HG02642 (cell line): ENCODE measurements around the gene VWA2.

Source experiments
- ATAC-seq: cut with Tn5 transposase; IDR thresholded peaks from one replicate; pipeline ENCODE4 v1.9.1; 2021; ENCODE audit warnings: mild to moderate bottlenecking; ENCODE audit not compliant: unreplicated experiment, poor library complexity

Gene VWA2

DNA sequence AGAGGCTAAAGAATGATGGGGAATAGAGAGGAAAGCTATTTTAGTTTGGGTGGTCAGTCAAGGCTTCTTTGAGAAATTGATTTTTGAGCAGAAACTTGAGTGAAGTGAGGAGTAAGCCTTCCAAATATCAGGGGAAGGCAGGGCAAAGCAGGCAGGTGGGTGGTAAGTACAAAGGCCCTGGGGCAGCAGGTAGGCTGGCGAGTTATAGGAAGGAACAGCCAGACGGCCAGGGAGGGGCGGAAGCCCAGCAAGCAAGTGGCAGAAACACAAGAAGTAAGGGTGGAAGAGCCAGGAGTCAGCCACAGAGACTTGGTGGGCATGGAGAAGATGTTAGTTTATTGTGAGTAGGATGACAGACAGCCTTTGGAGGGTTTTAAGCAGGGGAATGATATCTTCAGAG, 34.9 kb downstream of the VWA2 start:
- ATAC-seq = no peak

DNA sequence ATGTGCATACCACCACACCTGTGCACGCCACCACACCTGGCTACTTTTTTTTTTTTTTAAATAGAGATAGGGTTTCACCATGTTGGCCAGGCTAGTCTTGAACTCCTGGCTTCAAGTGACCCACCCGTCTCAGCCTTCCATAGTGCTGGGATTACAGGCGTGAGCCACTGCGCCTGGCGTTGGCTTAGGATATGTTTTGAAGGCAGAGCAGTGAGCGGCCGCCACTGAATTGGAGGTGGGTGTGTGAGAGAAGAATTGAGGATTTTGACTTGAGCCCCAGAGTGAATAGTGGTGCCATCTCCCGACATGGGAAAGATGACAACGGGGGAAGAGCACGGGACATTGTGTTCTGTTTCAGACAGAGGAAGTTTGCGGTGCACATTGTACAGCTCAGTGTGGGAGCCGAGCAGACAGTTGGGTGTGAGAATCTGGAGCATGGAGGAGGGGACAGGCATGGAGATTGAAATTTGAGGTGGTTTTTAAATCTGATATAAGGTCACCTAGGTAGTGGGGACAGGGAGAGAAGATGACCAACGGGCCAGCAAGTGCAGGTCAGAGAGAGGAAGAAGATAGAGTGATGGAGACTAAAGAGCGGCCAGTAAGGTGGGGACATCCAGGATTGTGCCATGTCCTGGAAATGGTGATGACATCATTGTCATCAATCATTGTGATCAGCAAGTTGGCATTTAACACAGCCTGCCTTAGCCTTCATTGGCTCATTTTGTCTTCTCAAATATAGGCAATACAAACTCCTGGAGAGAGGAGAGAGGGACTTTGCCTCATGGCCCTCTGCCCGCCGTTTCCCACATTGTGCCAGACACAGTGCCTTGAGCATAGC, 35.8 kb downstream of the VWA2 start:
- no peak for ATAC-seq

DNA sequence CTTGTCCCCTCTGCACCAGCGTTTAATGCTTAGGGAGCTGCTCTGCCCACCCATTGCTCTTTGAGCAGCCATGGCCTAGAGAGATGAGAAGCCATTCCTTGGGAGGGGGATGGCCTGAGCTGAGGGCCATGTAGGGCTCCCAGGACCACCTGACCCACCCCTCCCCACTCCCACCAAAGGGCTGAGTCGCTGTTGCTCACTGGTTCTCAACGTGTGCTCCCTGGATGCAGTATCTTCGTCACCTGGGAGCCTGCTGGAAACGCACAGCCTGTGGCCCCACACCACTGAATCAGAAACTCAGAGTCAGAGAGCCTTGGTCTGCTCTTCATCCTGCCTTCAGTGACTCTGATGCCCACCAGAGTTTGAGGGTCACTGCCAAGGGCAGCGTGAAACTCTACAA, 37.0 kb downstream of the VWA2 start:
- ATAC-seq = no peak

GRCh38 chr10:114276671-114277070, 37.6 kb downstream of the VWA2 start:
- no peak for ATAC-seq

DNA sequence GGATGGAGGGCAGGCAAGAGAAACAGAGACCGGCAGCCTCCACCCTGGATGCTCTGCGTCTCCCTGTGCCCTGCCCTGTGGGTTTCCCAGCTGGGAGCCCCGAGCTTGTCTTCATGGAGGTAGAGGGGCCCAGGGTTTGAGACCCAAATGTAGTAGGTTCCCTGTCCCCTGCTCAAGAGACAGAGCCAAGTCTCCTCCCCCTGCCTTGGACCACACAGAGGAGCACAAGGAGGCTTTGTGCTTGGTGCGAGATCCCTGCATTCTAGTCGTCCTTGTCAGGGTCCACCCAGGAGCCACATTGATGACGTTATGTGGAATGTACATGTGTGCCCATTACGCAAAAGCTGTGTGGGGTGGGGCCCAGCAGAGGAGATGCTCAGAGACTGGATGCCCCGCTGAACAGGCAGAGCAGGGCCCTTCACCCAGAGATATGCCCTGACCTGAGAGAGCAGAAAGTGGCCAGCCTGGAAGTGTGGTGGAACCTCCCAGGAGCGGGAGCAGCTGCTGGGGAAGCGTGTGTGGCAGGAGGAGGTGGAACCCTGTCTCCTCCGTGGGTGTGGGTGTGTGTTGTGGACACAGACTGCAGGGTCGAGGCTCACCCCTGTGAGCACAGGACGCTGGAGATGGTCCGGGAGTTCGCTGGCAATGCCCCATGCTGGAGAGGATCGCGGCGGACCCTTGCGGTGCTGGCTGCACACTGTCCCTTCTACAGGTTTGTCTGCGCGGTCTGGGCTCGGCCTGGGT, 39.3 kb downstream of the VWA2 start:
- ATAC-seq = no peak

- ATAC-seq = no peak
Measured at GRCh38 chr10:114278884-114279191, 39.8 kb downstream of the VWA2 start.

DNA sequence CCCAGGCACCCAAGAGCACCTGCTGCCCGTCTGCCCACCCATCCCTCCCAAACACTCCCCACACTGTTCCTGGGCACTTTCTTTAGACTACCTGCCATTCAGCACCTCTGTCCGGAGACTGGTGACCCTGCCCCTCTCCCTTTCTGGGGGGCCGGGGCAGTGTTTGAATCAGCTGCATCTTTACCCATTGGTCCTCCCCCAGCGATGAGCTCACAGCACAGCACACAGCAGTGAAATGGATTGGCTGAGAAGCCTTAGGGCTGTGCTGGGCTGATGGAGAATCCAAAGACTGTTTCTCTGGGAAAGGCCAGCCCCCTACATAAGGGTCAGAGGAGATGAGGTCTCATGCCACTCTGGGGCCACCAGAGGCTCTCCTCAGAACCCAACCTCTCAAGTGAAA, 40.2 kb downstream of the VWA2 start:
- no peak for ATAC-seq

GRCh38 chr10:114279901-114280644, 41.0 kb downstream of the VWA2 start:
- ATAC-seq = no peak

- ATAC-seq = no peak
Measured at GRCh38 chr10:114281006-114281405, 42.0 kb downstream of the VWA2 start.

DNA sequence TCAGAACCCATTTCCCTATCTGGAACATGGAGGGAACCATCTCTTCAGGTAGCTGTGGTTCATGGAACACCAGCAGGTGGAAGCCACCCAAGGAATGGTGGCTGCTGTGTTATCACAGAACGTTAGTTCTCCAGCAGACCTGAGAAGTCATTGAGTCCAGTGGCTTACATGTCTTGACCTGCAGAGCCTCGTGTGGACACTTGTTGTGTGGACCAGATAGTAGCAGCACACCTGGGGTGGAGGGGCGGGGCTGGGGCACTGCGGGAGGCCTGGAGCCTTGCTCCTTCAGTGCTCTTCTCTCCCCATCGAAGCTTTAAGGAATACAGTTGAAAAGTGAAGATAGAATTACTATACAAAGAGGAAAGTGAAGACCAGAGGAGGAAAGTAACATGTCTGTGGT, 42.4 kb downstream of the VWA2 start:
- ATAC-seq = no peak

DNA sequence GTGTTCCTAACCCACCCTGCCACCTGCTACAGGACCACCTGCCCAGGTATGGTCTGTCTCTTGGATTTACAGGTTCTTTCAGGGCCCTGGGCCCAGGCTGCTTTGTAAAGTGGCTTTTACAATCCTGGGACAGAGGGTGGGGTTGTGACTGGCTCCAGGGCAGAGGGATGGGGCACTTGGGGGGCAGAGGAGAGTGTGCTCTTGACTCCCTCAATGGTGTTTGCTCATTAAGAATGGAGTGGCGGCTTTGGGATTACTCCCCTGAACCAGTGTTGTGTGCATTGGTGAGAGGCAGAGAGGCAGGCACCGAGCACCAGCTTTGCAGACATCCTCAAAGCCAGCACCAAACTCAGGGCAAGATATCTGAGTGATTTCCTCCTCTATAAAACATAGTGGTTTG, 43.5 kb downstream of the VWA2 start:
- no peak for ATAC-seq

DNA sequence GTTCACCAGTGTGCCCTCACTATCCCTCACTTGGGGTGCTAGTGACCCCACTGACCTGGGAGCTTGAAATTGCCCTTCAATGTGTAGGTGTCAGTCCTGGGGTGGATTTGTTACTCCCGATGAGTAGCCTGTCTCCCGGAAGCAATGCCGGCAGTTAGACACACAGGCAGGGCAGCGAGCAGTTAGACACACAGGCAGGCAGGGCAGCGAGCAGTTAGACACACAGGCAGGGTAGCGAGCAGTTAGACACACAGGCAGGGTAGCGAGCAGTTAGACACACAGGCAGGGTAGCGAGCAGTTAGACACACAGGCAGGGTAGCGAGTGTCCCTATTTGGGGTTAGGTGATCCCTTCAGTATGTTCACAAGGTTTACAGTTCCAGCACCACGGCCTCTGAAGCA, 44.0 kb downstream of the VWA2 start:
- ATAC-seq = no peak

DNA sequence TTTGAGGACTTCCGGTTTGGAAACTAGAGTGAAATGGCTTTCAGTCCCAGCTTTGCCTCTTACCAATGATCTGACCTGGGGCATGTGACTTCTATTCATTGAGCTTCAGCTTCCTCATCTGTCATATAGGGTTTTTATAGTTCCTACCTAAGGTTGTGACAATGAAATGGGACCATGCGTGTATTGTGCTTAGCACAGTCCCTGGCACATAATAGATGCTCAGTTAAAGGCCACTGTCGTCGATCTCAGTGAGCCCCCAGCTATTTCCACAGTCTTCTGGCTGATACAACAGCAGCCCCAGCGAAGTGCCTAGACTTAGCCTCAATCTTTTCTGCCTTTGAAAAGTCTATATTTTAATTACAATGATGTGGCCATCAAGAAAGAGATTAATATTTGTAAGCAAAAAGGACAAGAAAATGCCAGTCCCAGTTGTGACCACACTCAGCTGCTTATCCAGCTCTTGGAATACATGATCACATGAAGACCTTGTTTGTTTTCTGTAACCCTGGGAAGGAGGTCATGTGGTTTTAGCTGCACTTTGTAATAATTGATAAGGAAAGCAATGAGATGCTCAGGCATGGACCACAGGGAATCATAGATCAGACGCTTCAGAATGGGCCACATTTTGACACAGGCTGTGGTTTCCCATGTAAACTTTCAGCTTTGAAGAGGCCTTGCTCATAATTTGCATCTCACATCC, 44.6 kb downstream of the VWA2 start:
- no peak for ATAC-seq

- no peak for ATAC-seq
Measured at GRCh38 chr10:114284346-114285071, 45.5 kb downstream of the VWA2 start.

DNA sequence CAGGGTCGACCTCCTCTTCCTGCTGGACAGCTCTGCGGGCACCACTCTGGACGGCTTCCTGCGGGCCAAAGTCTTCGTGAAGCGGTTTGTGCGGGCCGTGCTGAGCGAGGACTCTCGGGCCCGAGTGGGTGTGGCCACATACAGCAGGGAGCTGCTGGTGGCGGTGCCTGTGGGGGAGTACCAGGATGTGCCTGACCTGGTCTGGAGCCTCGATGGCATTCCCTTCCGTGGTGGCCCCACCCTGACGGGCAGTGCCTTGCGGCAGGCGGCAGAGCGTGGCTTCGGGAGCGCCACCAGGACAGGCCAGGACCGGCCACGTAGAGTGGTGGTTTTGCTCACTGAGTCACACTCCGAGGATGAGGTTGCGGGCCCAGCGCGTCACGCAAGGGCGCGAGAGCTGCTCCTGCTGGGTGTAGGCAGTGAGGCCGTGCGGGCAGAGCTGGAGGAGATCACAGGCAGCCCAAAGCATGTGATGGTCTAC, 46.9 kb downstream of the VWA2 start:
- ATAC-seq = no peak

- ATAC-seq = no peak
Measured at GRCh38 chr10:114286921-114287320, 47.9 kb downstream of the VWA2 start.

DNA sequence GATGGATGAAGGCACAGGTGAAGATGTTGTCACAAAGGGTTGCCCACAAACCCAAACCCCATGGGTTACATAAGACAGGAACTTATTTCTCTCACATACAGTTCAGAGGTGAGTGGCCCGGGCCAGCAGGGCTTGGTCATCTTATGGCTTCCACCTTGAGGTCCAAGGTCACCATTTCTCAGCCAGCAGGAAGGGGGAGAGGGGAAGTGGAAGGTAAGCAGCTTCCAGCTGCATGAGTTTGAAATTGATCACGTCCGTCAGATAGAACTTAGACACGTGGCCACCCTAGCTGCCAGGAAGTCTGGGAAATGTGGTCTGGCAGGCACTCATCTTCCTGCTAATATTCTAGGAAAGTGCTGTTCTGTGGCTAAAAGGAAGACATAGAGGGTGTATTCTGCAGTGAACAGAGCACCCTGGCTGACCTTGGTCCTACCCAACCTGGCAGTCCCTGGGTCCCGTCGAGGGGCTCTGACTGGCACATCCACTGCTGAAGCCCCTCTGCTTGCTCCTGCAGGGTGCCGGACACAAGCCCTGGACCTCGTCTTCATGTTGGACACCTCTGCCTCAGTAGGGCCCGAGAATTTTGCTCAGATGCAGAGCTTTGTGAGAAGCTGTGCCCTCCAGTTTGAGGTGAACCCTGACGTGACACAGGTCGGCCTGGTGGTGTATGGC, 49.5 kb downstream of the VWA2 start:
- ATAC-seq = no peak

DNA sequence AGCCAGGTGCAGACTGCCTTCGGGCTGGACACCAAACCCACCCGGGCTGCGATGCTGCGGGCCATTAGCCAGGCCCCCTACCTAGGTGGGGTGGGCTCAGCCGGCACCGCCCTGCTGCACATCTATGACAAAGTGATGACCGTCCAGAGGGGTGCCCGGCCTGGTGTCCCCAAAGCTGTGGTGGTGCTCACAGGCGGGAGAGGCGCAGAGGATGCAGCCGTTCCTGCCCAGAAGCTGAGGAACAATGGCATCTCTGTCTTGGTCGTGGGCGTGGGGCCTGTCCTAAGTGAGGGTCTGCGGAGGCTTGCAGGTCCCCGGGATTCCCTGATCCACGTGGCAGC, 50.0 kb downstream of the VWA2 start:
- ATAC-seq = no peak

DNA sequence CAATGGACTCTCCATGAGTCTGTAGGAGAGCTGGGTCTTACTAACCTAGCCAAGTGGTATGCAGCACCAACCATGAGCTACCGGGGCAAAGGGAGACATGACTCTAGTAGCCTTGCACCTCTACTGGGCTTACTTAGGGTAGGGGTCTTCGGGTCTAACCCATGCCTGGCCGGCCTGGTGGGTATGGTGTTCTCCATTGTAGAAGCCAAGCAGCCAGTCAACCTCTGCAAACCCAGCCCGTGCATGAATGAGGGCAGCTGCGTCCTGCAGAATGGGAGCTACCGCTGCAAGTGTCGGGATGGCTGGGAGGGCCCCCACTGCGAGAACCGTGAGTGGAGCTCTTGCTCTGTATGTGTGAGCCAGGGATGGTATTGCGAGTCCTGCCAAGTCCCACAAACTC, 51.0 kb downstream of the VWA2 start:
- ATAC-seq = no peak

DNA sequence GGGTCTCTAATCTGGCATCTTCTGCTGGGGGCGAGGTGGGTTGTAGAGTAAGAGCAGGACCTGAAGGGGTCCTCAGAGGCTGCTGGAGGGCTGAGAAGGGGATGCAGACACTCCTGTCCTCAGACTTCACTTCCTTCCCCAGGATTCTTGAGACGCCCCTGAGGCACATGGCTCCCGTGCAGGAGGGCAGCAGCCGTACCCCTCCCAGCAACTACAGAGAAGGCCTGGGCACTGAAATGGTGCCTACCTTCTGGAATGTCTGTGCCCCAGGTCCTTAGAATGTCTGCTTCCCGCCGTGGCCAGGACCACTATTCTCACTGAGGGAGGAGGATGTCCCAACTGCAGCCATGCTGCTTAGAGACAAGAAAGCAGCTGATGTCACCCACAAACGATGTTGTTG, 52.0 kb downstream of the VWA2 start:
- ATAC-seq = no peak
